H1 (cell line): ENCODE measurements around the gene INPP5A. TPM values are rescaled to one million over a fixed set of nuclear protein-coding genes. Genes with fewer than 3 reads are reported as not detected.

ENCODE experiments used
- BACH1 ChIP-seq: IDR thresholded peaks from 2 replicates; pipeline ENCODE4 v1.6.1; 2012; ENCODE audit warnings: low read length, improper control_type of control experiment
- CREB1 ChIP-seq: IDR thresholded peaks from 2 replicates; pipeline ENCODE4 v1.6.1; 2012; ENCODE audit warnings: inconsistent platforms
- CTBP2 ChIP-seq: IDR thresholded peaks from 2 replicates; pipeline ENCODE4 v1.7.0; 2011; ENCODE audit warnings: borderline replicate concordance, mild to moderate bottlenecking, moderate library complexity, mixed read lengths, low read length; ENCODE audit not compliant: insufficient read depth, insufficient read length
- HDAC6 ChIP-seq: IDR thresholded peaks from one replicate; pipeline ENCODE4 v1.7.1; 2012; ENCODE audit warnings: low read depth, mild to moderate bottlenecking, inconsistent platforms, low read length, moderate library complexity
- JUN ChIP-seq: IDR thresholded peaks from 2 replicates; pipeline ENCODE4 v1.6.1; 2011; ENCODE audit warnings: low read depth, mild to moderate bottlenecking, improper control_type of control experiment, low read length
- MAFK ChIP-seq: IDR thresholded peaks from 2 replicates; pipeline ENCODE4 v1.6.1; 2012; ENCODE audit warnings: low read depth, mild to moderate bottlenecking, improper control_type of control experiment, low read length
- polyA plus RNA-seq, 7 experiments: library from polyadenylated mRNA; depleted of rRNA in 3 of 7; stranded (reverse) in 5 of 7; unstranded in 2 of 7; fragments of >200 nt in 5 of 7; fragments of 200-250 nt in 2 of 7; gene quantifications; 1 replicate in 5 of 7; 2 replicates in 1 of 7; 4 replicates in 1 of 7; pipeline versions ENCODE4 v1.2.1 to v1.2.3, GENCODE V29; 2011 to 2013; ENCODE audit warnings: missing spikeins in 2 of 7, mixed read lengths in 2 of 7
- total RNA-seq: library from RNA; stranded (reverse); fragmentation: NEBNext Ultra II Directional; extraction: Animal tissue kit (Norgen Biotek cat#: 25700); gene quantifications from 2 replicates; pipeline ENCODE4 v1.2.1, GENCODE V29; 2021
- TF ChIP-seq, protein P1 (sequence below): IDR thresholded peaks from 2 replicates; pipeline ENCODE4 v1.6.1; 2011; ENCODE audit warnings: low read depth, mild to moderate bottlenecking, low read length; ENCODE audit not compliant: insufficient read depth
- TF ChIP-seq, protein P2 (sequence below): IDR thresholded peaks from 2 replicates; pipeline ENCODE4 v1.6.1; 2011; ENCODE audit warnings: low read length, improper control_type of control experiment

INPP5A gene
- total and polyA plus RNA-seq, 2 of the 8 experiments (the other 6 are each of a cell fraction or from before 2014, with no cell fraction given) = 19.7 to 27.5 TPM

DNA sequence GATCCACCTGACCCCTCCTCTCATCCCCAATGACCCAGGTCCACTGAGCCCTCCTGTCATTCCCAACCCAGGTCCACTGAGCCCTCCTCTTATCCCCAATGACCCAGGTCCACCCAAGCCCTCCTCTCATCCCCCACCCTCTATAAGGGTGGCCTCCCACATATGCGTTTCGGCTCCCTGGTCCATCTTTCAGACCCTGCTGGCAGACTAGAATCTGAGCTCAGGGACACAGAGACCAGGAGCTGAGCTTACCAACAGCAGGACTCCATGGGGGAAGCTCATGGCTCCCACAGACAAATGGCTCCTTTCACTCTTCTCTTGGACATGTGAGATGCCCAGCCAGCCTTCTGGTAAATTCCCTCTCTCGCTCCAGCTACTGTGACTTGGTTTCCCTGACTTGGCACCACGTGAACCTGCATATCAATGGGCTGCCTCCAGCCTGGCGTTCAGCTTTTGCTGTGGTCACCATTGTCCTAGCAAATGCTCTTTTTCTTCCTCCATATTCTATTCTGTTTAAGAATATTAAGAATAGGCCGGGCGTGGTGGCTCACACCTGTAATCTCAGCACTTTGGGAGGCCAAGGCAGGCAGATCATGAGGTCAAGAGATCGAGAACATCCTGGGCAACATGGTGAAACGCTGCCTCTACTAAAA lies 24.8 kb upstream of the INPP5A start (continued):
- TF ChIP-seq, protein P1, sequence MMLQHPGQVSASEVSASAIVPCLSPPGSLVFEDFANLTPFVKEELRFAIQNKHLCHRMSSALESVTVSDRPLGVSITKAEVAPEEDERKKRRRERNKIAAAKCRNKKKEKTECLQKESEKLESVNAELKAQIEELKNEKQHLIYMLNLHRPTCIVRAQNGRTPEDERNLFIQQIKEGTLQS = no peak
- no peak for TF ChIP-seq MAFK
- TF ChIP-seq CREB1 = no peak
- TF ChIP-seq, protein P2, sequence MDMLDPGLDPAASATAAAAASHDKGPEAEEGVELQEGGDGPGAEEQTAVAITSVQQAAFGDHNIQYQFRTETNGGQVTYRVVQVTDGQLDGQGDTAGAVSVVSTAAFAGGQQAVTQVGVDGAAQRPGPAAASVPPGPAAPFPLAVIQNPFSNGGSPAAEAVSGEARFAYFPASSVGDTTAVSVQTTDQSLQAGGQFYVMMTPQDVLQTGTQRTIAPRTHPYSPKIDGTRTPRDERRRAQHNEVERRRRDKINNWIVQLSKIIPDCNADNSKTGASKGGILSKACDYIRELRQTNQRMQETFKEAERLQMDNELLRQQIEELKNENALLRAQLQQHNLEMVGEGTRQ = no peak
- no peak for TF ChIP-seq BACH1
- TF ChIP-seq HDAC6 = no peak
- no peak for TF ChIP-seq CTBP2
- TF ChIP-seq JUN = no peak
